SK-N-SH (cell line): Measurements from ENCODE around the gene CLCN2.

Source experiments
- CHD2 ChIP-seq: fragments of 150-350 bp; IDR thresholded peaks from 2 replicates; pipeline ENCODE4 v1.6.1; 2018; ENCODE audit warnings: low read length; ENCODE audit not compliant: partially characterized antibody
- CTCF ChIP-seq: fragments of 200-600 bp; sonication (generic); IDR thresholded peaks from 2 replicates; pipeline ENCODE4 v1.6.1; 2017; ENCODE audit warnings: antibody characterized with exemption, mild to moderate bottlenecking, moderate library complexity
- ELF1 ChIP-seq: IDR thresholded peaks from 2 replicates; pipeline ENCODE4 v1.4.0; 2012
- FOXJ3 ChIP-seq: sonication (generic); formaldehyde crosslinking; IDR thresholded peaks from 2 replicates; pipeline ENCODE4 v1.5.1; 2020; ENCODE audit warnings: mild to moderate bottlenecking, missing genetic modification reagents
- MEF2A ChIP-seq: IDR thresholded peaks from 2 replicates; pipeline ENCODE4 v1.4.0; 2012; ENCODE audit warnings: low read depth, borderline replicate concordance
- POLR2AphosphoS5 ChIP-seq: IDR thresholded peaks from 2 replicates; pipeline ENCODE4 v1.6.1; 2012; ENCODE audit warnings: low read depth, low read length
- RCOR1 ChIP-seq: fragments of 150-350 bp; IDR thresholded peaks from 2 replicates; pipeline ENCODE4 v1.6.1; 2017; ENCODE audit warnings: antibody characterized with exemption, low read length
- REST ChIP-seq: IDR thresholded peaks from 2 replicates; pipeline ENCODE4 v1.6.1; 2012; ENCODE audit warnings: mild to moderate bottlenecking, low read depth, low read length, moderate library complexity
- SIN3A ChIP-seq: IDR thresholded peaks from 2 replicates; pipeline ENCODE4 v1.6.1; 2012; ENCODE audit warnings: low read depth, mild to moderate bottlenecking, low read length, moderate library complexity, borderline replicate concordance
- SMC3 ChIP-seq: IDR thresholded peaks from 2 replicates; pipeline ENCODE4 v1.6.1; 2012; ENCODE audit warnings: low read depth, low read length, improper control_type of control experiment
- TAF1 ChIP-seq: IDR thresholded peaks from 2 replicates; pipeline ENCODE4 v1.6.1; 2012; ENCODE audit warnings: low read depth, mild to moderate bottlenecking, low read length, moderate library complexity, borderline replicate concordance
- TEAD4 ChIP-seq: IDR thresholded peaks from 2 replicates; pipeline ENCODE4 v1.4.0; 2012; ENCODE audit warnings: mild to moderate bottlenecking, borderline replicate concordance; ENCODE audit not compliant: insufficient read depth
- USF2 ChIP-seq: fragments of 150-350 bp; IDR thresholded peaks from 2 replicates; pipeline ENCODE4 v1.6.1; 2017; ENCODE audit warnings: antibody characterized with exemption, low read length, low read depth, borderline replicate concordance
- TF ChIP-seq, protein P1 (sequence below): fragments of 150-350 bp; IDR thresholded peaks from 2 replicates; pipeline ENCODE4 v1.6.1; 2016; ENCODE audit warnings: mild to moderate bottlenecking, low read depth, low read length

GRCh38 chr3:184359610-184360009 lies 1.8 kb downstream of the CLCN2 start:
- TF ChIP-seq MEF2A (no peak), POLR2AphosphoS5 (no peak), ELF1 (no peak), FOXJ3 (CRISPR knock-in tag) (no peak), SMC3 (no peak), CTCF (no peak), RCOR1 (no peak), REST (no peak), SIN3A (no peak), TAF1 (no peak), TEAD4 (no peak), USF2 (no peak), CHD2 (no peak)
- TF ChIP-seq, protein P1, sequence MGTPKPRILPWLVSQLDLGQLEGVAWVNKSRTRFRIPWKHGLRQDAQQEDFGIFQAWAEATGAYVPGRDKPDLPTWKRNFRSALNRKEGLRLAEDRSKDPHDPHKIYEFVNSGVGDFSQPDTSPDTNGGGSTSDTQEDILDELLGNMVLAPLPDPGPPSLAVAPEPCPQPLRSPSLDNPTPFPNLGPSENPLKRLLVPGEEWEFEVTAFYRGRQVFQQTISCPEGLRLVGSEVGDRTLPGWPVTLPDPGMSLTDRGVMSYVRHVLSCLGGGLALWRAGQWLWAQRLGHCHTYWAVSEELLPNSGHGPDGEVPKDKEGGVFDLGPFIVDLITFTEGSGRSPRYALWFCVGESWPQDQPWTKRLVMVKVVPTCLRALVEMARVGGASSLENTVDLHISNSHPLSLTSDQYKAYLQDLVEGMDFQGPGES: no peak
